ENCODE data around the gene CDC42BPA.
"Not testable (repeated sequence)": the region's sequence is repeated elsewhere in the genome, so short reads cannot be mapped to it uniquely, and the experiment has no call there.

CDC42BPA gene

GRCh38 chr1:226962421-226963391, 355.6 kb downstream of the CDC42BPA start:
- no peak for DNase-seq (ENCODE audit: low read depth, low spot score)
- no peak overlapping the region for H3K4me3 ChIP-seq (ENCODE audit: low read length)

GRCh38 chr1:226960944-226961765, 357.1 kb downstream of the CDC42BPA start:
- H3K4me3 ChIP-seq (ENCODE audit: low read length), result no peak overlapping the region
- no peak for DNase-seq (ENCODE audit: low read depth, low spot score)

- H3K4me3 ChIP-seq (ENCODE audit: low read length), result no peak overlapping the region
- DNase-seq (ENCODE audit: low read depth, low spot score), result no peak
These were observed 358.0 kb downstream of the CDC42BPA start for GRCh38 chr1:226960256-226960655.

GRCh38 chr1:226958300-226958699, 360.0 kb downstream of the CDC42BPA start:
- DNase-seq (ENCODE audit: low read depth, low spot score), result no peak
- no peak overlapping the region for H3K4me3 ChIP-seq (ENCODE audit: low read length)

- no peak overlapping the region for H3K4me3 ChIP-seq (ENCODE audit: low read length)
- DNase-seq (ENCODE audit: low read depth, low spot score), result no peak
These were observed 360.6 kb downstream of the CDC42BPA start for GRCh38 chr1:226957714-226958113.

GRCh38 chr1:226956942-226957713, 361.2 kb downstream of the CDC42BPA start:
- no peak for DNase-seq (ENCODE audit: low read depth, low spot score)
- no peak overlapping the region for H3K4me3 ChIP-seq (ENCODE audit: low read length)

- DNase-seq (ENCODE audit: low read depth, low spot score); H3K4me3 ChIP-seq (ENCODE audit: low read length): not testable (repeated sequence)
These were observed 362.4 kb downstream of the CDC42BPA start for GRCh38 chr1:226955857-226956256.

GRCh38 chr1:226954777-226955176, 363.5 kb downstream of the CDC42BPA start:
- DNase-seq (ENCODE audit: low read depth, low spot score), result no peak
- H3K4me3 ChIP-seq (ENCODE audit: low read length), result no peak overlapping the region

- no peak overlapping the region for H3K4me3 ChIP-seq (ENCODE audit: low read length)
- no peak for DNase-seq (ENCODE audit: low read depth, low spot score)
These were observed 364.0 kb downstream of the CDC42BPA start for GRCh38 chr1:226954337-226954736.

- DNase-seq (ENCODE audit: low read depth, low spot score), result no peak
- H3K4me3 ChIP-seq (ENCODE audit: low read length), result no peak overlapping the region
These were observed 365.0 kb downstream of the CDC42BPA start for GRCh38 chr1:226953175-226953800.

GRCh38 chr1:226952118-226952441, 366.2 kb downstream of the CDC42BPA start:
- no peak for DNase-seq (ENCODE audit: low read depth, low spot score)
- H3K4me3 ChIP-seq (ENCODE audit: low read length), result no peak overlapping the region

- no peak overlapping the region for H3K4me3 ChIP-seq (ENCODE audit: low read length)
- no peak for DNase-seq (ENCODE audit: low read depth, low spot score)
These were observed 366.8 kb downstream of the CDC42BPA start for GRCh38 chr1:226951286-226952117.

- no peak overlapping the region for H3K4me3 ChIP-seq (ENCODE audit: low read length)
- DNase-seq (ENCODE audit: low read depth, low spot score), result no peak
These were observed 367.4 kb downstream of the CDC42BPA start for GRCh38 chr1:226950871-226951270.

- DNase-seq (ENCODE audit: low read depth, low spot score), result no peak
- no peak overlapping the region for H3K4me3 ChIP-seq (ENCODE audit: low read length)
These were observed 368.0 kb downstream of the CDC42BPA start for GRCh38 chr1:226950316-226950715.

GRCh38 chr1:226949401-226949800, 368.9 kb downstream of the CDC42BPA start:
- H3K4me3 ChIP-seq (ENCODE audit: low read length), result no peak overlapping the region
- DNase-seq (ENCODE audit: low read depth, low spot score), result no peak

- no peak overlapping the region for H3K4me3 ChIP-seq (ENCODE audit: low read length)
- no peak for DNase-seq (ENCODE audit: low read depth, low spot score)
These were observed 369.3 kb downstream of the CDC42BPA start for GRCh38 chr1:226948996-226949395.

- DNase-seq (ENCODE audit: low read depth, low spot score), result no peak
- H3K4me3 ChIP-seq (ENCODE audit: low read length), result no peak overlapping the region
These were observed 369.8 kb downstream of the CDC42BPA start for GRCh38 chr1:226948480-226948879.

GRCh38 chr1:226948051-226948450, 370.2 kb downstream of the CDC42BPA start:
- H3K4me3 ChIP-seq (ENCODE audit: low read length), result no peak overlapping the region
- DNase-seq (ENCODE audit: low read depth, low spot score), result no peak

All from Jurkat, Clone E6-1 (cell line).